ENCODE measurements around the gene SLC16A3.

DNA sequence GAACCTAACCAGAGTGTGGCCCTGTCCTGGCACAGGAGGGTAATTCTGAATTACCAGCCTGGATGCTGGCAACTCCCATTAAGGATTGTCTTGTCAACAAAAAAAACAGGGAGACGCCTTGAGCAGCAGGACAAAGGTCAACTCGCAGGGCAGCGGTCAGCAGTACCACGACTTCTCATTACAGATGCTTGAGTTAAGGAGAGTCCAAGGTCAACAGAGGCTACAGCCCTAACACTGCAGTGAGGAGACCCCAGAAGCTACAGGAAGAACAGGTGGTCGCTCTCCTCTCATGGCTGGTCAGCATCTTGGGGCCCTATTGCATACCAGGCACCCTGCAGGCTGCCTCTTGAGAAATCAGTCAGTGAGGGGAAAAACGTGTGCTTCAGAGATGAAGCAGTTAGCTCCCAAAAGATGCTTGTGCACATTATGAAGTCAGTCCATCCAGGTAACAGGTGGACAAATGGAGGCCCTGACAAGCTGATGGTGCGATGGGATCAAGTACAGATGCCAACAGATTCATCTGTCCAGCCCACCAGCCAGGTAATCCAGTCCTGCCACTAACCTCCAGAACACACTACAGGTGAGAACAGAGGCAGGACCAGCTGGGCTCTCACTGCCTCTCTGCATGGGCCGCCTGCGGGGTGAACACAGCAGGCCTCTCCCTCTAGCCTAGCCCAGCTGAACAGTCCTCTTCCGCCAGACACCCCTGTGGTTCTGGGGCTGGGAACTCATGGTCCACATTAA lies 40.5 kb downstream of the SLC16A3 start:
- TF ChIP-seq CTCF (IDR thresholded peaks at IDR 0.05) (no peak), POLR2A (IDR thresholded peaks at IDR 0.05) (no peak)

Measured in adrenal gland (tissue), 5 donors.